ENCODE data around the gene PRR30.
"Not testable (repeated sequence)": the region's sequence is repeated elsewhere in the genome, so short reads cannot be mapped to it uniquely, and the experiment has no call there.

The PRR30 gene

GRCh38 chr2:27139310-27139709, at the start of gene PRR30:
Gene PRR30 (minus strand): TSS chr2:27139410. CDS start chr2:27138329, 1,081 bp downstream.
- DNase-seq, result no peak

- no peak for DNase-seq
Measured at GRCh38 chr2:27186613-27187345, 47.6 kb upstream of the PRR30 start.

DNA sequence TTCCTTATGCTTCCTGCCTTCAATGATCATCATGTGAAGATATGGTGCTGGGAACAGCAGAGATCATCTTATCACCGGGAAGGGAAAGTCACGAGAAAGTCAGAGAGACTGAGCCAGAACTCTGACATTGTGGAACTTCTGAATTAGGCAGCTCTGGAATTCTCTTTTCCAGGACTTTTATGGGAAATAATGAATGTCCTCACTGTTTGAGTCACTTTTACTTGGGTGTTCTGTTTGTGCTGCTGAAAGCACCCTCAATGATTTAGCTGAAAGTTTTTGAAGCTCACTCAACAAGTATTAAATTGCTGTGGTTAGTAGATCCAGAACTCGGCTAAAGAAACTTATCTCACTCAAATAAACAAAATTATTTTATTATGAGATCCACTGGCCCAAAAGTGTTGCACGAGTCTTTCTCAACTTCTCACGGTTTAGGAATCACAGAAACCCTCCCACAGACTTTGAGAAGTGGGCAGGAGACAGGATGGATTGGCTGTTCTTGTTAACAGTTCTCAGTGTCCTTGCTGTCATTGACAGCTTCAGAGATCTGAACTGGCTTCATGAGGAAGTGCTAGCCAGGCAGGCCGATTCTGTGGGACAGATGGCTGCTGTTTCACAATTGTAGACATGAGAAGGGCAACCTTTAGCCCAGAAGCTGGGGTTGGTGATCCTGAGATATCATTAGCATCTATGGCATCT, 46.3 kb upstream of the PRR30 start:
- DNase-seq, result no peak

GRCh38 chr2:27184115-27184514, 44.9 kb upstream of the PRR30 start:
- no peak for DNase-seq

- no peak for DNase-seq
Measured at GRCh38 chr2:27182346-27182745, 43.1 kb upstream of the PRR30 start.

DNA sequence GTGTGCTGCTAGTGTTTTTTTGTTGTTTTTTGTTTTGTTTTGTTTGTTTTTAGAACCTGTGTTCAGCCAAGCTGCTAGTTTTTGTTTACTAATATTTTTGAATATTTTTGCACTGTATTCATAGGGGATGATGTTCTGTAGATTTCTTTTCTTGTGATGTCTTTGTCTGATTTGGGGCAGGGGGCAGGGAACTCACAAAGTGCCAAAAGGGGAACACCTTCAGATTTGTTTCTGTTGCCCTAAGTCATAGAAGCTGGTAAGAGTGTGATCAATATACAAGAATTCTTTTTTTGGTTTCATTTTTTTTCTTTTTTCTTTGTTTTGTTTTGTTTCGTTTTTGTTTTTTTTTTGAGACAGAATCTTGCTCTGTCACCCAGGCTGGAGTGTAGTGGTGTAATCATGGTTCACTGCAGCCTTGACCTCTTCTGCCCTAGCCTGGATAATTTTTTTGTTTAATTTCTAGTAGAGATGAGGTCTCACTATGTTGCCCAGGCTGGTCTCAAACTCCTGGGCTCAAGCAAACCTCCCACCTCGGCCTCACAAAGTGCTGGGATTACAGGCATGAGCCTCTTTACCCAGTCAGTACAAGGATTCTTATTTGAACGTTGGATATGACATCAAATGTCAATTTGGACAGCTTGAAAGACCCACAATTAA, 40.3 kb upstream of the PRR30 start:
- DNase-seq, result no peak

GRCh38 chr2:27178469-27178868, 39.3 kb upstream of the PRR30 start:
- no peak for DNase-seq

- no peak for DNase-seq
Measured at GRCh38 chr2:27177441-27178351, 38.5 kb upstream of the PRR30 start.

DNA sequence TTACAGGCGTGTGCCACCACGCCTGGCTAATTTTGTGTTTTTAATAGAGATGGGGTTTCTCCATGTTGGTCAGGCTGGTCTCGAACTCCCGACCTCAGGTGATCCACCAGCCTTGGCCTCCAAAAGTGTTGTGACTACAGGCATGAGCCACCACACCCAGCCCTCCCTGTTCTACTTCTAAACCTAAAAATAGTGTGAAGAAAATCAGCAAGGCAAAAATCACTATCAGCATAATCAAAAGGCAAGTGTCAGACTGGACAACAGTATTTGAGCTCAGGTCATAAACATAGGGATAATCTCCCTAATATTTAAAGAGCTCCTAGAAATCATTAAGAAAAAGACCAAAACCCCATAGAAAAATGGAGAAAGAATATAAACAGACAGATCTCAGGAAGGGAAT, 36.6 kb upstream of the PRR30 start:
- DNase-seq, result not testable (repeated sequence)

GRCh38 chr2:27175330-27175729, 36.1 kb upstream of the PRR30 start:
- DNase-seq, result no peak

- no peak for DNase-seq
Measured at GRCh38 chr2:27174638-27175037, 35.4 kb upstream of the PRR30 start.

GRCh38 chr2:27171351-27171848, 32.2 kb upstream of the PRR30 start:
- no peak for DNase-seq

- DNase-seq, result no peak
Measured at GRCh38 chr2:27170581-27171337, 31.5 kb upstream of the PRR30 start.

DNA sequence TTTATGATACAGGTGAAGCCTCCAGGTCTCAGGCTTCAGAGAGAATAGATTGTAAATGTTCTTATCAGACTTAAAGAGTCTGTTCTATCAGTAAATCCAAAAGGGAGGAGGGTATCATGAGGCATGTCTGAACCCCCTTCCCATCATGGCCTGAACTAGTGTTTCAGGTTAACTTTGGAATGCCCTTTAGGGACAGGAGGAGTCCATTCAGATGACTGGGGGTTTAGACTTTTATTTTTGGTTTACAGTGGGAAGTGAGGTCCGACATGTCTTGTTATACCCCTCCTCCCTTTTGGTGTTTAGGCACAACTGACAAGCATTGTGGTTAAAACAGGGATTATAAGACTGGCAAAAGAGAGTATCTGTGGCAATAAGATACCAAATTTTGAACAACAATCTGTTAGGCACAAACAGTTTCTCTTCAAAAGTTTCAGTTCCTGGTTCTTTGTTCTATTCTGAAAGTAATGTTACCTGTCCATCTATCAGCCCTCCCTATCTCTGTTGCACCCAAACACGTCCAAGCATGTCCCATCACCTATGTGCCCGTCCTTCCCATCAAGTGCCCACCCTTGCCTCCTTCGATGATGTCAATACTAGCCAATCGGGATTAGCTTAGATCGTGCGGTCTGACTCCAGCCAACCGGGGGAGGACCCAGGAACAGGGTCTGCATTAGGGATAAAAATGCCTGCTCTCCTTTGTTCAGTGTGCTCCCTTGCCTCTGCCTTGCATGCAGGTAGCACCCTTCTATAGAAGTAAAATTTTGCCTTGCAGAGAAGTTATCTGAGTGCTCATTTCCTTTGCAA, 26.0 kb upstream of the PRR30 start:
- DNase-seq, result no peak

- no peak for DNase-seq
Measured at GRCh38 chr2:27162151-27163121, 23.2 kb upstream of the PRR30 start.

DNA sequence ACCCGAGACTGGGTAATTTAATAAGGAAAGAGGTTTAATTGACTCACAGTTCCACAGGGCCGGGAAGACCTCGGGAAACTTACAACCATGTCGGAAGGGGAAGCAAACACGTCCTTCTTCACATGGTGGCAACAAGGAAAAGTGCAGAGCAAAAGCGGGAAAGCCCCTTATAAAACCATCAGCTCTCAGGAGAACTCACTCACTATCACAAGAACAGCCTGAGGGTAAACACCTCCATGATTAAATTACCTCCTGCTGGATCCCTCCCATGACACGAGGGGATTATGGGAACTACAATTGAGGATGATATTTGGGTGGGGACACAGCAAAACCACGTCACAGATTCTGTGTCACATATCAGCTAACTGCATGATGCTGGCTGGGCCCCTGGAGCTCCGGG, 21.0 kb upstream of the PRR30 start:
- DNase-seq, result no peak

DNA sequence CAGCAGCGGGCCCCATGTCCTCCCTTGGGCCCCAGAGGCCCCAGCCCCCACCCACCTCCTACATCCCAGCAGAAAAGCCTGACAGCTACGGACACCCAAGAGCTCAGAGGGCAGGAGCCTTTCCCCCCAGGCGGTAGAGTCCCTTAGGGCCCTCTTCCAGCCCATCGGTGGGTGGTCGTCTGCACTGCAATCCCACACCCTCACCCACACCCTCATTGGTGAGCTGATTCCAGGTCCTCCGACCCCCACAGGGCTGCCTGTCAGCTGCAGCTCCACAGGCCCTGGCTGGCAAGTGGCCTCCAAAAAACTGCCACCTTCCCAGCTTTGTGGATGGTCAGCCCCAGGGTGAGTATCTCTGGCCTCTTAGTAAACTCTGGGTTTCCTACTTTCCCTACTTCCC, 20.1 kb upstream of the PRR30 start:
- DNase-seq, result no peak

DNA sequence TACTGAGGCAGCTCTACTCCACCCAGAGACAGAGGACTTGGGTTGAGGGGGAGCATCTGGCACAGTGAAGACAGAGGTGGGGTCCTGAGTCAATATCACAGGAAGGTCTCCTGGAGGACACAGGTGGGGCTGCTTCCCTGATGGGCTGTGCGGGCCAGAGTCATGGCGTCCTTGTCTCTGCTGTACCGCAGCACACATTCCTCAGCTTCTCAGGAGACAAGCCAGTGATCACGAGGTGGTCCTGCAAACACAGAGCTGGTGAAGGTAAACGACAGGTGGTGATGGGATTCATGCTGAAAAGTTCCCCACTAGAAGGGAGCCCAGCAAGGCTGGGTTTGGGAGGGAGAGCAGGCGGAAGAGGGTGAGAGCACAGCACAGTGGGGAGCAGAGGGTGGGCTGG, 19.3 kb upstream of the PRR30 start:
- DNase-seq, result no peak

GRCh38 chr2:27155069-27155520, 15.9 kb upstream of the PRR30 start:
- DNase-seq, result no peak

DNA sequence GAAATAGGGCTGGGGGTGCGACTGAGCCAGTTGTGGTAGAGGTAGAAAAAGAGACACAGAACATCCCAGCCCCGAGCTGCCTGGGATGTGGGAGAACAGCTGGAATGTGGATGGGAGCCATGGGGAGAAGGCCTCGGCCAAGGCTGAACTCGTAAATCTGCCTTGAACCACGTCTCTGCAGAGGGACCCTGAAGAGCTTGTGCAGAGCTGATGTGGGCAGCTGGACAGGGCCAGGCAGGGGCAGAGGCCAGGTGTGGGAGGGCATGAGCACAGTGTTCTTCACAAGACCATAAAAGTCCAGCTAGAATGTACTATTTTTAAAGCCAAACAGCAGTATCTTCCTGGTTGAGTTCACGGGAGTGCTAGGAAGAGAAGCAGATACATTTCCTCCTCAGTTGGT, 15.3 kb upstream of the PRR30 start:
- no peak for DNase-seq

Data from NCI-H1930 (cell line).